GM18868 (cell line): ENCODE results near the gene SIPA1L2.

Experiments
- ATAC-seq: cut with Tn5 transposase; IDR thresholded peaks from one replicate; pipeline ENCODE4 v1.9.1; 2021; ENCODE audit warnings: mild to moderate bottlenecking, moderate library complexity; ENCODE audit not compliant: unreplicated experiment

The SIPA1L2 gene, protein sequence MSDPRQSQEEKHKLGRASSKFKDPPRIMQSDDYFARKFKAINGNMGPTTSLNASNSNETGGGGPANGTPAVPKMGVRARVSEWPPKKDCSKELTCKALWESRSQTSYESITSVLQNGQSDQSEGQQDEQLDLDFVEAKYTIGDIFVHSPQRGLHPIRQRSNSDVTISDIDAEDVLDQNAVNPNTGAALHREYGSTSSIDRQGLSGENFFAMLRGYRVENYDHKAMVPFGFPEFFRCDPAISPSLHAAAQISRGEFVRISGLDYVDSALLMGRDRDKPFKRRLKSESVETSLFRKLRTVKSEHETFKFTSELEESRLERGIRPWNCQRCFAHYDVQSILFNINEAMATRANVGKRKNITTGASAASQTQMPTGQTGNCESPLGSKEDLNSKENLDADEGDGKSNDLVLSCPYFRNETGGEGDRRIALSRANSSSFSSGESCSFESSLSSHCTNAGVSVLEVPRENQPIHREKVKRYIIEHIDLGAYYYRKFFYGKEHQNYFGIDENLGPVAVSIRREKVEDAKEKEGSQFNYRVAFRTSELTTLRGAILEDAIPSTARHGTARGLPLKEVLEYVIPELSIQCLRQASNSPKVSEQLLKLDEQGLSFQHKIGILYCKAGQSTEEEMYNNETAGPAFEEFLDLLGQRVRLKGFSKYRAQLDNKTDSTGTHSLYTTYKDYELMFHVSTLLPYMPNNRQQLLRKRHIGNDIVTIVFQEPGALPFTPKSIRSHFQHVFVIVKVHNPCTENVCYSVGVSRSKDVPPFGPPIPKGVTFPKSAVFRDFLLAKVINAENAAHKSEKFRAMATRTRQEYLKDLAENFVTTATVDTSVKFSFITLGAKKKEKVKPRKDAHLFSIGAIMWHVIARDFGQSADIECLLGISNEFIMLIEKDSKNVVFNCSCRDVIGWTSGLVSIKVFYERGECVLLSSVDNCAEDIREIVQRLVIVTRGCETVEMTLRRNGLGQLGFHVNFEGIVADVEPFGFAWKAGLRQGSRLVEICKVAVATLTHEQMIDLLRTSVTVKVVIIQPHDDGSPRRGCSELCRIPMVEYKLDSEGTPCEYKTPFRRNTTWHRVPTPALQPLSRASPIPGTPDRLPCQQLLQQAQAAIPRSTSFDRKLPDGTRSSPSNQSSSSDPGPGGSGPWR (N-terminal part only)

DNA sequence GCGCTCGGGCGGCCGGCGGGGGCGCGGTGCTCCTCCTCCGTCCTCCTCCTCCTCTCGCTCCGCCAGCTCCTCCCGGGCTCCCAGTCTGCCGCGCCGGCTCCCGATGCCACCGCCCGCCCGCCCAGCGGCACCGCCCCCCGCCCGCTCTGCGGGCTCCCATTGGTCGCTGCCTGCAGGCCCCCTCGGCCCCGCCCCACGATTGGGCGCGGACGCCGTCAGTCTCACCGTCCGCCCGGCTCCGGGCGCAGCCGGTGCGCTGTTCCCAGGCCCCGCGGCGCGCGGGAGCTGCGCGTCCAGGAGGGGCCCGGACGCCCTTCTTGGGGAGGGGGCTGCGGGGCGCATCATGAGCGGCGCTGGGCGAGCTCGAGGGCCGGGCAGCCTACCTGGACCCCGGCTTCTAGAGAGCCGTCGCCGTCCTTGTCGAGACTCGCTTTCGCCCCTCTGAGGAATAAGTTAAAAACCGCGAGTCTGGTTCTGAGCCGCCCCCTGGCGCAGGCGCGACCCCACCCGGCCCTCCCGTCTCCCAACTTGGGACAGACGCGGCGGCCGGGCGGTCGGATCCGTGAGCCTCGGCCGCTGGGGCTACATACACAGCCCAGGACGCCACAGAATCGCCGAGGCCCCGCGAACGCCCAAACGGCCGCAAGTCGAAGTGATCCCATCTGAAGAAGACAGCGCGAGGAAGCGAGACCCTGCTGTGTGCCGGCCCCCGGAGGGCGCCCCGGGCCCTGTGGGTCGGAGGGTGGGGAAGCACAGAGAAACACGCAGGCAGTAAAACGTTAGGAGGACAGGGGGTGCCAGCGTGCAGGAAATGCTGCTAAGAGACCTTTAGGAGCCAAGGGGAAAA, at the start of gene SIPA1L2:
TSS of gene SIPA1L2 (minus strand) at position 87 of the 847 bp plus-strand sequence. CDS start 114,794 bp downstream, outside the sequence.
- peak; percentile 98 for ATAC-seq

DNA sequence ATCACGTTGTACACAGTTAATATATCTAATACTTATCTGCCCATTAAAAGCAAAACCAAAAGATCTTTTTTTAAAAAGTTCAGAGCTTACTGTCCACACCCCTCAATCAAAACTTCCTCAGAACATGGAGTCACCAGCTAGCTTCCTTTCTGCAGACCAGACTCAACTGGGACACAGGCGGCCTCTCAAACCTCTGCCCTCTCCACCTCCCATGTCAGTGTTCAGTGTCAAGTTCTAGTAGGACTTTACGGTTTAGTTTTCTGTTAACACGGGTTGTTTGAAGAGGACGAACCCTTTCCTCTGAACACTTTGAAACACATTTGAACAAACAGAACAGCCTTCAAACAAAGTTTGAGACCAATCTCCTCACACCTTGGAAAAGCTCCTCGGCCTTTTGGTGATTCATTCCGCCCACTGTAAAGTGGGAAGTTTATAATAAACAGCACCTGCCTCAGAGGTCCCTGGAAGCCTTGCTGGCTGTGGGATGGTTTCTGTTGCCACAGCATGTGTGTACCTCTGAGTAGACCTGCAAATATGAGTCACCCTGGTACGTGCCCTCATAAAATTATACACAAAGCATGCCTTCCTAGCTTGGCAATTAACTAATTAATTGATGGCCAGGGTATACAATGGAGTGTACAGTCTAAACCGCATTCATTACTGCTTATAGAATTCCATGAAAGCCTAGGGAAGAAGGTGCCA, 48.4 kb upstream of the SIPA1L2 start:
- no peak for ATAC-seq

DNA sequence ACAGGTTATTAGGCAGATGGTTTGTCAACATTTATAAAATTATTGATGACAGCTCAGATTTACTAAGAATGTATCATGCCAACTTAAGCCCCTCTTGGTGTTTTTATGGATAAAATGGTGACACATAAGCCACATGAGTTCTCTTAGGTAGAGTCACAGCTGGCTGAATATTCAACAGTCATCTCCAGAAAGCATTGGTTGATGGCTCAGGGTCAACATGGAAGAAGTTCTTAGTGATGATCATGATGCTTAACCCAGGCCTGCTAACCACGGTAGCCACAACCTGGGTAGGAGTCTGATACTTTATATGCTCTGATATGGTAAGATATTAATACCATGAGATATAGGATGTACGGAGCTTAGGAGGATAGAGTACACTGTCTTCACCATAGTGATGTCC, 46.4 kb upstream of the SIPA1L2 start:
- no peak for ATAC-seq

DNA sequence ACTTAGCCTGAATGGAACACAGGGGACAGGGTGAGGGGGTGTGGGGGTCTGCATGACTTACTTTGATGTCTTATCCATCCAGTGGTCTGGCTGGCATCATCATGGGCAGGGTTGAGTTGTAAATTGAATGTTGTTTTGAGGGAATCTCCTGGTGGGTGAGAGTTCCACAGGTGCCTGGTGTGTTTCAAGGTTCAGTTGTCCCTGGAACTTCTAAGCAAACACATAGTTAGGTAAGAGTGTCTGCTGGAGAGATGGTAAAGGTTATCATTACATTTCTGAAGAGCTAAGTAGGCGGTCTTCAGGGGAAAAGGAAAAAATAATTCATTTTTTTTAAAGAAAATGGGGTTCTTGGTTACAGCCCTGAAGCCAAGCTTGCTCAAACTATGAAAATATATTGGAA, 46.0 kb upstream of the SIPA1L2 start:
- no peak for ATAC-seq

DNA sequence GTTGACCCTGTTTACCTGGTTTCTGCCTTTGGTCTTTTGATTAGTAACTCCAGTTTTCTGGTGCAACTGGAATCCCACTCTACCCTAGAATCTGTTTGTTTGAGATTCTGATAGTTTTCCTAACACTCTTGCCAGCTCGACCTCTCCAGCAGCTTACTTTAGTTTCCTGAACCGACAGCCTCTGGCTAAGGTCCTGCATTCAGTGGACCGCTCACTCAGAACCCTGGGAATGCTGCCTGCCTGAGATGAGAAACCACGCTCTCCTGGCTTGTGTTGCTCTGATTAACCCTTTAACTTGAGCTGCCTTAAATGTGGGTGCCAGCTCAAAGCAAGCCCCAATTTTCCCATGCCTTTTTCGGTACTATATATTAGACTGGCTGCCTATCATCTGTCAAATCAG, 45.3 kb upstream of the SIPA1L2 start:
- no peak for ATAC-seq

DNA sequence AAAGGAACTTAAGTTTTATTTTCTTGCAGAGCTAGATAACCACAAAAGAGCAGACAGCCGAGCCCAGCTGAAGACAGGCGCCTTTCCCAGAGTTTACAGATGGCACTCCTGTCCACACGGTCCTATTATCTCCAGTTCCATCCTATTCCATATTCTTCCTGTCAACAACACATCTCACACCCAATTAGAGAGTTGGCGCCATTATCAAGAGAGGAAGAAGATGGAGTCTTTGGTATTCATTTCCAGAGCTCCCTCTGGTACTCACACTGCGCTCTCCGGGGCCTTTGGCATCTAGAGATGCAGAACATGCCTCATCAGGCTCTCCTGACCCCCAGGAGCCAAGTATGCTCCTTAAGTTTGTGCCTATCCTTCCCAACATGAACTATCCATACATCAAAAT, 43.3 kb upstream of the SIPA1L2 start:
- no peak for ATAC-seq

DNA sequence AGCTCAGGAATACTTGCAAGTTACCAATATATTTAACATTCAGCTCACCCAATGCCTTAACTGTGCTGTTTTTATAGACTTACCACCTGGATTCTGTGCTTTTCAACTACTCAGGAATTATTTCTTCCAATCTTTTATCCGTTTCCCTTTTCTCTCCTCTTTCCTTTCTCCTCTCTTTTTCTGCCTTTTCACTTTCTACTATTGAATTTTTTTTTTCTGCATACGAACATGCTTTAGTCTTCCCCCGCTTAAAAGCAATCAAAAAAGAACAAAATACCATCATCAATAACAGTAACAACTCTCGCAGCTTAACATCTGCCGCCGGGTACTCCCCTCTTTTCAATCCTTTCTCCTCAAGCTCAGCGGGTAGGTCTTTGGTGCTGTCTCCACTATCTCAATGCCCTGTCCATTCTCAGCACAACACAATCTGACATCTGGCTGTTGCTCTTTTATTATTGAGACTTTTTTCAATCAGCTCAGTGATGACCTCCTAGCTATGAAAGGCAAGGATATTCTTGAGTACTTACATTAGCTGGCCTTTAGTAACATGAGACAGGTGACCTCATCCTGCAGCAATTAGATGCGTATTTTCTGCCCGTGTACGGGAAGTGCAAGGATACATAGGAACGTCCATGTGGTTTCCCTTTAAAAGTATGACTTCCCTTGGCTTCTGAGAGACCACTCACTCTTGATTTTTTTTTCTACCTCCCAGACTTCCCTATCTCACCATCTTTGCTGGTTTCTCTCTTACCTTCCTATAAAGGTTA, 40.2 kb upstream of the SIPA1L2 start:
- no peak for ATAC-seq

DNA sequence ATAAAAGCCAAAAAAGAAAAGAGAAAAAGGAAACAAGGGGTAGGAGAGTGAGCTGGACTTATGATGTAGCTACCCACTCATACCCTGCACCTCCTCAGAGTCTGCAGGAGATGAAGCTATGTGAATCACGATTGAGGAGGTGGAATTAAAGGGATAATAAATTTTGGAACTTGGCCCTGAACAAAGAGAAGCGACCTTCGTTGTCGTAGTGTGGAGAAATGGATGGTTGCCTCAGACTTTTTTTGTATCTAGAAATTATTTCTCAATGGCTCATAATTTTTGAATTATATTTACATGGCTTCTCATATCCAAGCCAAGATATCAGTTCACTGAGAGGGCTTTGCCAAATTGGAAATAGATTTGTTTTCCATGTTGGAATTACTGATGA, 37.8 kb upstream of the SIPA1L2 start:
- ATAC-seq: peak; percentile 30

DNA sequence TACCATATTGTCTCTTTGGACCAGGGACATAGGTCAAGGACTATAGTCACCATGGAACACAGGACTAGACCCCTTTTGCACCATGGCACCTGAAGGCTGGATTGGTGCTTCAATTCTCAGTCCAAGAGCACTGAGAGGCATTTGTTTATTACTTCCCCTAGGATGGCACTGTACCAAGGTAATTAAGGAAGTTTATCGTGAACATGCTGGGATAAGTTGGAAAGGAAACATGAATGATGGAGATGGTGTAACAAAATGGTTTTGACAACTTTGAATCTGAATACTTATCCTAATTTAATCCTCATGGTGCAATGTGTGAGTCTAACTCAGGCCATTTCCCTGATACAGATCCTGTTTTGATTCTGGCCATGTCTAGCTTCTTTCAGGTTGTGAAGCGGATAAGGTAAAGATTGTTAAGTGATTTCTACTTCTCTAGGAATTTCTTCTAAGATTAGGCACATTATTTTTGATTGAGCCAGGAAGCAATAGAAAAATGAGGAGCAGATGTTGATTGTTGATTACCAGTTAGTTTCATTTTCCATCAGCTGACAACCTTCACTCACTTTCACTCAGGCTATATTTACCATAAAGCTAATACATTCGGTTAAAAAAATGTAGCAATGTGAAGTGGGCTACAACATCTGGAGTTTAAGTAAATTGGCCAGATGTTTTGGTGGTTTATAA, 37.3 kb upstream of the SIPA1L2 start:
- peak; percentile 74 for ATAC-seq

DNA sequence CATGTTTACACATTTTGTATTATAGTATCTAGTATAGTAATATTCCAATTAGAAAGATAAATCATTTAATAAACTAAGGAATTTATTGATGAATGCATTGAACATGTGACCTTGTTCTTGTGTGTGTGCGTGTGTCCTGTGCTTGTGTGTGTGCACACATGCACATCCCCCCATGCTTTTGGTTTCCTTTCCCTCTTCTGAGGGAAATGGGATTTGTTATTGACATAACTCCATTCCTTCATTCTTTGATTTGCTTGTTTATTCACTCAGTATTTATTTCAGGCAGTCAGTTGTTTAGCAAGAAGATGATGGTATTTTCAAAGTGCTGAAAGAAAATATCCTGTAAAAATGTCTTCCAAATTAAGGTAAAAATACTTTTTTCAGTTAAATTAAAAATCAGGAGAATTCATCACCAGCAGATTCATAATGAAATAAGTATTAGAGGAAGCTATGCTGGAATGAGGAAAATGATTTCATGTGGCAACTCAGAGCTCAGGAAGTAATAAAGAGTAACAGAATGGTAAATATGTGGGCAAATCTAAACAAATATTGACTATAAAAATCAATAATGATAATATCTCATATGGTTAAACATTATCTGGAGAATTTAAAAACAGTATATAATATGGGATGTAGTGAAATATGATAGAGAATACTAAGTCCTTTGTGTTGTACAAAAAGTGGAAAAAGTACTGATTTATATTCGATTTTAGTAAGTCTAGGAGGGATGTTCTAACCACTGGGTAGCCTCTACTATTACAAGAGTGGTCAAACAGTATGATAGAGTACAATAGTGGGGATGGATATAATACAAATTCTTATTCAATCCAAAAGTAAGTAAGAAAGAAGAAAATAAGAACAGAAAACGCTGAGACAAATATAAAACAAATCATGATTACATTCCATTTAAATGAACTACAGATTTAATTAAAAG, 35.2 kb upstream of the SIPA1L2 start:
- ATAC-seq: no peak

DNA sequence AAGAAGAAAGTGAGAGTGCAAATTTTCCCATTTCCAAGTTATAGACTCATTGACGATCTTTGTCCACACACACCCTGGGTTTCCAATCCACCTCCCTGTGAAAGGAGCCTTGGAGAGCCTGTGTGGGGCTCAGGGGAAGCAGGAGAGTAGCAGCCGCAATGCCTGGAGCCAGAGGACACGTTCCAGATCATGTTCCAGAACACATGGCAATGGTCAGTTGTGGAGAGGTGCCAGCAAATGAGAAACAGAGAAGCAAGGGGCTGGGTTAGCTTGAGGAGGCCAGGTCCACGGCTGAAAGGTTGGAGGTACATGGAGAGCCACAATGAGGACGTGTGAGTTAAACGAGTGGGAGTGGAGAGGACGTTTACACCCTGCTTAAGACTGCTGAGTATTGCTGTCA, 33.0 kb upstream of the SIPA1L2 start:
- no peak for ATAC-seq

DNA sequence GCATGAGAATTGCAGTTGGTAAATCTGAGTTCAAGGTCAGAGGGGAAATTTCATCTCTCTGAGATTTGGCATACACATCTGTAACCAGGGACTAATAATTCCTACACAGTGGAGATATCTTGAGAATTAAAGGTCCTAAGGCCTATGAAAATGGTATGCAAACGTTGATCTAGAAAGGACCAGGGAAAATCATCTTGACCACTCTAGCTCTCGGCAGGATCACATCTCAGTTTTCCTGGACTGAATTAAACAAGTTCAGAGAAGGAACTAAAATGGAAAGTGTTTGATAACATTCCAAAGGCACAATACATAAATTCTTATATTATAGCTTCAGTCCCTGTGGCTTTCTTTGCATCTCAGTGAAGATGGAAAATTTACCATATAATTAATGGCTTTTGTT, 28.5 kb upstream of the SIPA1L2 start:
- no peak for ATAC-seq

DNA sequence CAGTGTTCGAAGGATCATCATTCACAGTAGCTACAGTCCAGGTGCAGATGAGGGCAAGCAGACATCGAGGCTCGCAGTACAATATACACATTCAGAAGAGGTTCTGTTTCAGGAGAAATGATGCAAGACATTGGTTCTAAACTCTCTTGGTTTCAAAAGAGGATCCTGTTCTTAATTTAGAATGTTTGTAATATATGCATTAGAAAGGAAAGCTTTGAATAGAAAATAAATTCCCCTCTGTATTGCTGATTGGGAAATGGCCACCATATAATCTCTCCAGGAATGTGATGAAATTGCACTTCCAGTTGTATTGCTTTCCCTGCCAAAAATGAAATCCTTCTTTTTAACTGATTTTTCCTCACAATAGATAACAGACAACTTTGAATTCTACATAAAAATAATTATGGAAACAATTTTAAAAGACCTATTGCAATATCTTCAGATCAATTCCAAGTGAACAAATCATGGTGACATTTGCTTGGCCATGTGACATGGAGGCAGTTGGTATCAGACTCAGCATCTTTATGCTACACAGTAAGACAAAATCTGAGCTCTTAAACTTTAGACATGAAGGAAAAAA, 27.6 kb upstream of the SIPA1L2 start:
- no peak for ATAC-seq

DNA sequence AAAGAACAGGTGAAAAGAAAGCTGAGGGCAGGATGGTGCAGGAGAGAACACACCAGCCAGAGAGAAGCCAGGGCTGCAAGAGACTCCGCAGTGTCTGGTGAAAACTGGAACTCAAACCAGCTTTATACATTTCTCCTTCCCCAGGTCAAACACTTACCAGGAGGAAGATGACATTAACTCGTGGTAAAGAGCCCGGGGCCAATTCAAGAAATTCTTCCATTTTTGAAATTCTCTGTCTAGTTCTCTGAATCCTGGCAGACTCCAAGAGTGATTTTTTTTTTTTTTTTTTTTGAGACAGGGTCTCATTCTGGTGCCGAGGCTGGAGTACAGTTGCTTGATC, 25.8 kb upstream of the SIPA1L2 start:
- no peak for ATAC-seq

DNA sequence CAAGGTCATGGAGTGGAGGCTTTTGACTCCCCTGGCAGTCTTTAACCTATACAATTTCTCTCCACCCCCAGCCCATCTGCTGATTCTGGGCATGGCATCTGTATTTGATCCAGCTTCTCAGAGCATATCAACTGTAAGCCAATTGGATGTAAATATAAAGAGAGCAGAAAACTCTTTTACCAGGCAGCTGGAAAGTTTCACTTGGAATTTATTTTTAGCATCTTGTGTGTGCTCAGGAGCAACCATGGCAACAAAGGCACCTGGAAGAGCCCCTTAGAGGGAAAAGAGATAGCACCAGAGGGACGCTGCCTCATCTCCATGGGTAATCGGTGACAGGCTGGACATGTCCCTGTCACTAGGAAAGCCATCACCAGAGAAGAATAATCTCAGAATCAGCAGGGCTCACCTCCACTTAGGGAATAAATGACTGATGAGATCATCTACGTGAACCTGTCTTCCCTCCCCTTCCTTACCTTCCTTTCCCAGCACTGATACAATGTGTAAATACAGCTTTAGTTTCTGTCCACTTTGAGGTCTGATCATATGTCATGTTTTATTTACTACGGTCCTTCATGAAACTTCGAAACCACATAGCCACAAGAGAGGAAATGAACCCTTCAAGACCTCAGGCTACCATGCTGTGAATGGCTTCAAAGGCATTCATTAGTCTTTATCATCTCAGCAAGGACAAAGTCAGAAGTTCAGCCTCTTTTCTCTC, 25.3 kb upstream of the SIPA1L2 start:
- ATAC-seq: peak; percentile 88

DNA sequence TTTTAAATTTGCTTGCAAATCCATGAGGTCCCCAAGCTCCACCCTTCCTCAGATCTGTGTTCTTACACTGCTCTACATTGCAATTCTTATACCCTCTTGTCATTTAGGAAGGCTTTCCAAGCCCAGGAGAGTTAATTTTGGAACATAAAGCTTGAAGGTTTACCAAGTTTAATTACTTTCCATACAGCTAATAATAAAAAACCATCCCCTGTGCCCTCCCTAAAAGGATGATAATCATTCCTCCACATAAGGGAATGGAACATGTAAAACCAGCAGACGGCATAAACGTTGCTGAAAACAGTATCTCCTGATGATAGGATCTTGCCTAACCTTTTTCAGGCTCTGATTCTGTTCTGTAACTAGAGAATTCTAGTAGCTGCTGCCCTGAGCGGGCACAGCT, 23.9 kb upstream of the SIPA1L2 start:
- ATAC-seq: no peak

DNA sequence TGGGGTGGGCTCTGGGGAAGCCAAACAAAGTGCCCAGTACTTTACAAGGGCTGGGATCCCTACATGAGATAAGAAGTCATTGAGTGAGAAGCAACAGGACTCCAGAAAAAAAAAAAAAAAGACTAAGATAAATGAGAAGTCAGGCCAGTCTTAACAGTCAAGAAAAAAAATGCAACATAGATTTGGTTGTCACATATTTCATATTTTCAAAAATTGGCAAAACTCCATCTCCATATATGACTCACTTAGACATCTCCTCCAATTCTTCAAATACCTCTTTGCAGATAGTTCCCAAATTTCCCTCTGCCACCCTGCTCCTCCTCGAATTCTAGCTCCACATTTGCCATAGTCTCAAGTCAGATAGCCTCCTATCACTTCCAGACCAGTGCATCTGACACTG, 20.9 kb upstream of the SIPA1L2 start:
- ATAC-seq: no peak
